ENCODE results near the gene AFF4.

GRCh38 chr5:132901730-132902129 lies 61.7 kb downstream of the AFF4 start:
- TF ChIP-seq GMEB1 (CRISPR knock-in tag; IDR thresholded peaks at IDR 0.05) (no peak), ZNF318 (IDR thresholded peaks at IDR 0.05; ENCODE audit: borderline replicate concordance in 1 of 2, low read depth in 1 of 2) (no peak), YY1 (IDR thresholded peaks at IDR 0.05; ENCODE audit: borderline replicate concordance in 1 of 3, control insufficient read depth in 1 of 3, extremely low read depth in 1 of 3, insufficient read depth in 3 of 3, insufficient read length in 1 of 3, insufficient replicate concordance in 2 of 3, low read depth in 1 of 3, low read length in 2 of 3) (no peak), U2AF2 (optimal IDR thresholded peaks at IDR 0.05; ENCODE audit: low read depth, low read length) (no peak), ARID2 (IDR thresholded peaks at IDR 0.05) (no peak), CEBPB (tag; IDR thresholded peaks at IDR 0.05) (no peak), CHD4 (IDR thresholded peaks at IDR 0.05; ENCODE audit: insufficient read depth, insufficient replicate concordance, low read depth, low read length, poor library complexity, severe bottlenecking) (no peak), RAD21 (CRISPR knock-in tag; conservative IDR thresholded peaks at IDR 0.05 in 1 of 2, IDR thresholded peaks at IDR 0.05 in 1 of 2) (no peak), JUNB (CRISPR knock-in tag; conservative IDR thresholded peaks at IDR 0.05) (no peak), TBL1XR1 (IDR thresholded peaks at IDR 0.05; ENCODE audit: low read length in 2 of 2) (no peak), HCFC1 (IDR thresholded peaks at IDR 0.05; ENCODE audit: low read depth, low read length) (no peak), EP300 (IDR thresholded peaks at IDR 0.05; ENCODE audit: low read length) (no peak)
- TF ChIP-seq, protein P1, sequence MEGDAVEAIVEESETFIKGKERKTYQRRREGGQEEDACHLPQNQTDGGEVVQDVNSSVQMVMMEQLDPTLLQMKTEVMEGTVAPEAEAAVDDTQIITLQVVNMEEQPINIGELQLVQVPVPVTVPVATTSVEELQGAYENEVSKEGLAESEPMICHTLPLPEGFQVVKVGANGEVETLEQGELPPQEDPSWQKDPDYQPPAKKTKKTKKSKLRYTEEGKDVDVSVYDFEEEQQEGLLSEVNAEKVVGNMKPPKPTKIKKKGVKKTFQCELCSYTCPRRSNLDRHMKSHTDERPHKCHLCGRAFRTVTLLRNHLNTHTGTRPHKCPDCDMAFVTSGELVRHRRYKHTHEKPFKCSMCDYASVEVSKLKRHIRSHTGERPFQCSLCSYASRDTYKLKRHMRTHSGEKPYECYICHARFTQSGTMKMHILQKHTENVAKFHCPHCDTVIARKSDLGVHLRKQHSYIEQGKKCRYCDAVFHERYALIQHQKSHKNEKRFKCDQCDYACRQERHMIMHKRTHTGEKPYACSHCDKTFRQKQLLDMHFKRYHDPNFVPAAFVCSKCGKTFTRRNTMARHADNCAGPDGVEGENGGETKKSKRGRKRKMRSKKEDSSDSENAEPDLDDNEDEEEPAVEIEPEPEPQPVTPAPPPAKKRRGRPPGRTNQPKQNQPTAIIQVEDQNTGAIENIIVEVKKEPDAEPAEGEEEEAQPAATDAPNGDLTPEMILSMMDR (IDR thresholded peaks at IDR 0.05 in 2 of 3, conservative IDR thresholded peaks at IDR 0.05 in 1 of 3; ENCODE audit: insufficient read depth in 2 of 3, low read depth in 1 of 3, low read length in 3 of 3) = no peak; a peak in 1 of 6 replicates
- TF ChIP-seq, protein P2, sequence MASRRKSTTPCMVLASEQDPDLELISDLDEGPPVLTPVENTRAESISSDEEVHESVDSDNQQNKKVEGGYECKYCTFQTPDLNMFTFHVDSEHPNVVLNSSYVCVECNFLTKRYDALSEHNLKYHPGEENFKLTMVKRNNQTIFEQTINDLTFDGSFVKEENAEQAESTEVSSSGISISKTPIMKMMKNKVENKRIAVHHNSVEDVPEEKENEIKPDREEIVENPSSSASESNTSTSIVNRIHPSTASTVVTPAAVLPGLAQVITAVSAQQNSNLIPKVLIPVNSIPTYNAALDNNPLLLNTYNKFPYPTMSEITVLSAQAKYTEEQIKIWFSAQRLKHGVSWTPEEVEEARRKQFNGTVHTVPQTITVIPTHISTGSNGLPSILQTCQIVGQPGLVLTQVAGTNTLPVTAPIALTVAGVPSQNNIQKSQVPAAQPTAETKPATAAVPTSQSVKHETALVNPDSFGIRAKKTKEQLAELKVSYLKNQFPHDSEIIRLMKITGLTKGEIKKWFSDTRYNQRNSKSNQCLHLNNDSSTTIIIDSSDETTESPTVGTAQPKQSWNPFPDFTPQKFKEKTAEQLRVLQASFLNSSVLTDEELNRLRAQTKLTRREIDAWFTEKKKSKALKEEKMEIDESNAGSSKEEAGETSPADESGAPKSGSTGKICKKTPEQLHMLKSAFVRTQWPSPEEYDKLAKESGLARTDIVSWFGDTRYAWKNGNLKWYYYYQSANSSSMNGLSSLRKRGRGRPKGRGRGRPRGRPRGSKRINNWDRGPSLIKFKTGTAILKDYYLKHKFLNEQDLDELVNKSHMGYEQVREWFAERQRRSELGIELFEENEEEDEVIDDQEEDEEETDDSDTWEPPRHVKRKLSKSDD (conservative IDR thresholded peaks at IDR 0.05; ENCODE audit: low read length) = no peak

All from K562 (cell line).